Mesendoderm (in vitro differentiated cells): Measurements from ENCODE around the gene VSIG8.
A peak's percentile ranks its signal among the peaks of the same experiment; 100 is the strongest.

ENCODE experiments used
- DNase-seq: peaks from one replicate; pipeline ENCODE4 v3.0.0; 2013
- H2AK5ac ChIP-seq: 2 replicates; pipeline ENCODE4 v1.6.1; 2013; ENCODE audit warnings: low read length, inconsistent platforms
- H2BK120ac ChIP-seq: 2 replicates; pipeline ENCODE4 v1.6.1; 2013; ENCODE audit warnings: low read depth, mild to moderate bottlenecking, low read length, moderate library complexity, mixed read lengths
- H2BK15ac ChIP-seq: replicated peaks from 2 replicates; pipeline ENCODE4 v1.6.1; 2013; ENCODE audit warnings: low read depth, mild to moderate bottlenecking, moderate library complexity
- H2BK5ac ChIP-seq: 2 replicates; pipeline ENCODE4 v1.6.1; 2013; ENCODE audit warnings: low read length, inconsistent platforms
- H3K18ac ChIP-seq: 2 replicates; pipeline ENCODE4 v1.6.1; 2013; ENCODE audit warnings: mild to moderate bottlenecking, low read length, mixed read lengths
- H3K23ac ChIP-seq: one replicate; pipeline ENCODE4 v1.6.1; 2013; ENCODE audit warnings: low read length
- H3K27ac ChIP-seq: 2 replicates; pipeline ENCODE4 v1.5.1; 2013; ENCODE audit warnings: low read depth, mild to moderate bottlenecking, inconsistent platforms, low read length, moderate library complexity
- H3K27me3 ChIP-seq: 2 replicates; pipeline ENCODE4 v1.6.1; 2013; ENCODE audit warnings: low read length, control low read depth, mild to moderate bottlenecking, inconsistent platforms; ENCODE audit not compliant: insufficient read depth, poor library complexity
- H3K36me3 ChIP-seq: 2 replicates; pipeline ENCODE4 v1.6.1; 2013; ENCODE audit warnings: low read length, inconsistent platforms; ENCODE audit not compliant: control insufficient read depth, insufficient read depth
- H3K4ac ChIP-seq: one replicate; pipeline ENCODE4 v1.6.1; 2013; ENCODE audit warnings: low read depth, mild to moderate bottlenecking, low read length, moderate library complexity
- H3K4me1 ChIP-seq: 2 replicates; pipeline ENCODE4 v1.6.1; 2013; ENCODE audit warnings: low read depth, low read length, inconsistent platforms; ENCODE audit not compliant: control insufficient read depth
- H3K4me2 ChIP-seq: 2 replicates; pipeline ENCODE4 v1.6.1; 2013; ENCODE audit warnings: low read length
- H3K4me3 ChIP-seq: 2 replicates; pipeline ENCODE4 v1.5.1; 2013; ENCODE audit warnings: mild to moderate bottlenecking, low read length
- H3K56ac ChIP-seq: one replicate; pipeline ENCODE4 v1.6.1; 2013; ENCODE audit warnings: low read length
- H3K79me1 ChIP-seq: 2 replicates; pipeline ENCODE4 v1.6.1; 2013; ENCODE audit warnings: low read length, inconsistent platforms
- H3K79me2 ChIP-seq: 2 replicates; pipeline ENCODE4 v1.6.1; 2013; ENCODE audit warnings: mild to moderate bottlenecking, low read length; ENCODE audit not compliant: control insufficient read depth, insufficient read depth
- H3K9ac ChIP-seq: 2 replicates; pipeline ENCODE4 v1.6.1; 2013; ENCODE audit warnings: low read length, inconsistent platforms
- H4K5ac ChIP-seq: one replicate; pipeline ENCODE4 v1.6.1; 2013; ENCODE audit warnings: low read length
- H4K8ac ChIP-seq: one replicate; pipeline ENCODE4 v1.6.1; 2013; ENCODE audit warnings: low read depth, mild to moderate bottlenecking, control low read depth, low read length, moderate library complexity
- WGBS: extraction: QIAGEN DNeasy Blood & Tissue Kit; methylation state at CpG from one replicate; pipeline ENCODE4 v1.1.7; 2013; ENCODE audit warnings: low lambda C conversion rate, missing lambda C conversion rate; ENCODE audit not compliant: insufficient coverage; ENCODE audit errors: extremely low coverage; 5-methylcytosine and 5-hydroxymethylcytosine counted together

Gene VSIG8

GRCh38 chr1:159897962-159898361, 35.5 kb upstream of the VSIG8 start:
- Histone ChIP-seq H2BK120ac (no peak overlapping the region), H3K4me2 (no peak overlapping the region), H3K56ac (no peak overlapping the region), H3K9ac (no peak overlapping the region), H3K4ac (no peak overlapping the region), H3K23ac (no peak overlapping the region), H3K36me3 (no peaks in the 10 kb centered on the region), H3K4me1 (peaks cover 9% of the 10 kb centered on the region), H3K27ac (no peak overlapping the region), H2BK5ac (no peak overlapping the region), H3K79me2 (no peaks in the 10 kb centered on the region), H3K4me3 (no peak overlapping the region), H3K79me1 (no peaks in the 10 kb centered on the region), H3K18ac (no peak overlapping the region), H2AK5ac (no peak overlapping the region), H4K8ac (no peak overlapping the region), H3K27me3 (no peaks in the 10 kb centered on the region), H4K5ac (no peak overlapping the region), H2BK15ac (no peak overlapping the region)
- DNase-seq: no peak
- WGBS: no CpG with 5 or more reads among the region's 3 CpGs

- no peak overlapping the region for H3K23ac ChIP-seq
- WGBS: no CpG with 5 or more reads among the region's 3 CpGs
- no peak overlapping the region for H3K4me2 ChIP-seq
- H3K79me2 ChIP-seq: no peaks in the 10 kb centered on the region
- no peak overlapping the region for H4K5ac ChIP-seq
- H2BK120ac ChIP-seq: no peak overlapping the region
- H3K36me3 ChIP-seq: no peaks in the 10 kb centered on the region
- DNase-seq: no peak
- H3K27me3 ChIP-seq: no peaks in the 10 kb centered on the region
- no peak overlapping the region for H3K9ac ChIP-seq
- no peak overlapping the region for H2BK15ac ChIP-seq
- no peak overlapping the region for H3K27ac ChIP-seq
- H3K79me1 ChIP-seq: no peaks in the 10 kb centered on the region
- no peak overlapping the region for H3K4ac ChIP-seq
- no peak overlapping the region for H3K56ac ChIP-seq
- H3K4me3 ChIP-seq: no peak overlapping the region
- H4K8ac ChIP-seq: no peak overlapping the region
- no peak overlapping the region for H2AK5ac ChIP-seq
- no peak overlapping the region for H3K18ac ChIP-seq
- peaks cover 9% of the 10 kb centered on the region for H3K4me1 ChIP-seq
- H2BK5ac ChIP-seq: no peak overlapping the region
These were observed 34.1 kb upstream of the VSIG8 start for GRCh38 chr1:159896546-159896930.

- Histone ChIP-seq H3K79me1 (no peaks in the 10 kb centered on the region), H2BK15ac (no peak overlapping the region), H4K8ac (no peak overlapping the region), H3K56ac (no peak overlapping the region), H2AK5ac (no peak overlapping the region), H3K4me3 (no peak overlapping the region), H3K18ac (no peak overlapping the region), H3K9ac (no peak overlapping the region), H3K4ac (no peak overlapping the region), H3K23ac (no peak overlapping the region), H4K5ac (no peak overlapping the region), H3K36me3 (no peaks in the 10 kb centered on the region), H2BK120ac (no peak overlapping the region), H2BK5ac (no peak overlapping the region), H3K27me3 (no peaks in the 10 kb centered on the region), H3K27ac (no peak overlapping the region), H3K4me1 (peaks cover 9% of the 10 kb centered on the region), H3K79me2 (no peaks in the 10 kb centered on the region), H3K4me2 (no peak overlapping the region)
- no CpG with 5 or more reads among the region's 6 CpGs for WGBS
- DNase-seq: no peak
These were observed 33.5 kb upstream of the VSIG8 start for GRCh38 chr1:159895836-159896545.

DNA sequence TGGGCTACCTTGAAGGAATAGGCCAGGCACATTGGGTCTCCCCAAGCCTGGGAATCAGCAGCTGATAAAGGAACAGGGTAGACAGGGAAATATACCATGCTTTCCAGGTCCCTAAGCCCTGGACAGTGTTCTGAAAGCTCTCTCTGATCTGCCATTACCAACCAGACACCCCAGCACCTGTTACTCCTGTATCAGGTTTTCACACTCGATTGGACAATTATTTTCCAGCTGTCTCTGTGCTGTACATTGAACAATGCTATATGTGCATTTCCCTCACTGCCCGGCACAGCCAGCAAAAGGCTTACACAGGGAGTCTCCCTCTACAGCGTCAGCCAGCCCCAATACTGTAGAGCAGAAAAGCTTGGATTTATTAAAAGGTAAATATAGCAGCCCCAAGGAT, 32.8 kb upstream of the VSIG8 start:
- DNase-seq: no peak
- Histone ChIP-seq H3K9ac (no peak overlapping the region), H3K18ac (no peak overlapping the region), H3K23ac (no peak overlapping the region), H2AK5ac (no peak overlapping the region), H3K4me2 (no peak overlapping the region), H3K36me3 (no peaks in the 10 kb centered on the region), H3K4me3 (no peak overlapping the region), H3K79me2 (no peaks in the 10 kb centered on the region), H4K5ac (no peak overlapping the region), H3K56ac (no peak overlapping the region), H2BK15ac (no peak overlapping the region), H2BK120ac (no peak overlapping the region), H2BK5ac (no peak overlapping the region), H4K8ac (no peak overlapping the region), H3K79me1 (no peaks in the 10 kb centered on the region), H3K4ac (no peak overlapping the region), H3K27me3 (no peaks in the 10 kb centered on the region), H3K27ac (no peak overlapping the region), H3K4me1 (peaks cover 6% of the 10 kb centered on the region)
- WGBS: no CpG with 5 or more reads among the region's 3 CpGs

GRCh38 chr1:159892944-159893343, 30.5 kb upstream of the VSIG8 start:
- no peaks in the 10 kb centered on the region for H3K36me3 ChIP-seq
- H3K18ac ChIP-seq: peak overlapping the region; percentile 3
- H3K4me1 ChIP-seq: peaks cover 5% of the 10 kb centered on the region
- no peak overlapping the region for H2AK5ac ChIP-seq
- no peak overlapping the region for H3K9ac ChIP-seq
- H4K5ac ChIP-seq: no peak overlapping the region
- no peaks in the 10 kb centered on the region for H3K79me1 ChIP-seq
- WGBS: no CpG with 5 or more reads among the region's 5 CpGs
- no peak overlapping the region for H3K23ac ChIP-seq
- H3K56ac ChIP-seq: peak overlapping the region; percentile 27
- H3K4ac ChIP-seq: no peak overlapping the region
- no peak overlapping the region for H2BK15ac ChIP-seq
- H3K27me3 ChIP-seq: no peaks in the 10 kb centered on the region
- H2BK120ac ChIP-seq: no peak overlapping the region
- no peak overlapping the region for H2BK5ac ChIP-seq
- H3K27ac ChIP-seq: no peak overlapping the region
- no peak overlapping the region for H3K4me2 ChIP-seq
- H4K8ac ChIP-seq: no peak overlapping the region
- no peak overlapping the region for H3K4me3 ChIP-seq
- DNase-seq: peak; percentile 85
- H3K79me2 ChIP-seq: no peaks in the 10 kb centered on the region
